Activated CD8-positive, alpha-beta memory T cell treated with anti-CD3 and anti-CD28 coated beads, Interleukin-2, amount 50 U/mL, for 48 hours (primary cell): ENCODE measurements around the gene LHFPL5.

Experiments used
- DNase-seq: peaks from one replicate; pipeline ENCODE4 v3.0.0-alpha.2; 2020

LHFPL5 gene

DNA sequence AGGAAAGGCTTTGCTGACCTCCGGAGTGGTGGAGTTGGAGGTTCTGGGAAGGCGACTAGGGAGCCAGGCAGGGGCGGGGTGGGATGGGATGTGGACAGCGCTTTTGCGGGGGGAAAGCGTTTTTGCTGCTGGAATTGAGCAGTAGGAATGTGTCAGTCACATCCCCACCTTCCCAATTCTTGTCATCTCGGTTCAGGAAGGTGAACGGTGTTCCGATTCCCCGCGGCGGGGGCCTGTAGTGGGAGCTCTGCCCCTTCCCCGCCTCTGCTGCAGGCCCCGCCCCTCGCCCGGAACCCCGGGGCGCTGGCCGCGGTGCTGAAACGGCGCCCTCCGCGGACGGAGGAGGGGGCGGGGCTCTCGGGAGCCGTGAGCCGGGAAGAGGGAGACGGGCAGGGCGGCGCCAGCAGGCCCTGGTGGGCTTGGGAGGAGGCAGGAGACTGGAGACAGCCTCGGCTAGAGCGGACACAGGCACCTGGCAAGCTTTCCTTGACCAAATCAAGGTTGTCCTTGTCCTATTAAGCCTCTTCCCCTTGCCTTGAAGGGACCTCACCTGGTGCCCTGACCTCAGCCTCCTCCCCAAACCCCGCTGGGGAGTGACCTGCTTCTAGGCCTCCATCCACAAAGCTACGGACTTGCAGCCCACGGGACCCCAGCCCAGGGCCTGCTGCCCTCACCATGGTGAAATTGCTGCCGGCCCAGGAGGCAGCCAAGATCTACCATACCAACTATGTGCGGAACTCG lies at the start of gene LHFPL5:
TSS of gene LHFPL5 (plus strand) at position 357 of the 741 bp plus-strand sequence. CDS start at position 676, 319 bp downstream.
- DNase-seq: peak; percentile 81

GRCh38 chr6:35757456-35758123 lies 47.6 kb upstream of the LHFPL5 start:
- DNase-seq: no peak

- no peak for DNase-seq
Observed at GRCh38 chr6:35759426-35759825, 45.7 kb upstream of the LHFPL5 start.

- DNase-seq: no peak
Observed at GRCh38 chr6:35765739-35766138, 39.4 kb upstream of the LHFPL5 start.

- no peak for DNase-seq
Observed at GRCh38 chr6:35769211-35769610, 35.9 kb upstream of the LHFPL5 start.

DNA sequence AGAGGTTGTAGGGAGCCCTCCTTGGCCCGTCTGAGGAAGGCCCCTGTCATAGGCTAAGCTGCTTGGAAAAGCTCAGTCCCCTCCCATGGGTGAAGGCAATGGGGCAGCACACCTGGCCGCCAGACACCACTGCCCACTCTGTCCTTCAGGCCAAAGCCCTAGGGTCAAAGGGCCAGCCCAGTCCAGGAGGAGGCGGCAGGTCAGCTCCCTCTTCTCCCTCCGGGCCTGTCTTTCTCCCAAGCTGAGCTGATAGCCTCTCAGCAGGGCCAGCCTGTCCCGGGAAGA lies 33.9 kb upstream of the LHFPL5 start:
- no peak for DNase-seq

GRCh38 chr6:35774116-35774794 lies 30.9 kb upstream of the LHFPL5 start:
- no peak for DNase-seq

GRCh38 chr6:35775031-35775430 lies 30.1 kb upstream of the LHFPL5 start:
- DNase-seq: no peak

DNA sequence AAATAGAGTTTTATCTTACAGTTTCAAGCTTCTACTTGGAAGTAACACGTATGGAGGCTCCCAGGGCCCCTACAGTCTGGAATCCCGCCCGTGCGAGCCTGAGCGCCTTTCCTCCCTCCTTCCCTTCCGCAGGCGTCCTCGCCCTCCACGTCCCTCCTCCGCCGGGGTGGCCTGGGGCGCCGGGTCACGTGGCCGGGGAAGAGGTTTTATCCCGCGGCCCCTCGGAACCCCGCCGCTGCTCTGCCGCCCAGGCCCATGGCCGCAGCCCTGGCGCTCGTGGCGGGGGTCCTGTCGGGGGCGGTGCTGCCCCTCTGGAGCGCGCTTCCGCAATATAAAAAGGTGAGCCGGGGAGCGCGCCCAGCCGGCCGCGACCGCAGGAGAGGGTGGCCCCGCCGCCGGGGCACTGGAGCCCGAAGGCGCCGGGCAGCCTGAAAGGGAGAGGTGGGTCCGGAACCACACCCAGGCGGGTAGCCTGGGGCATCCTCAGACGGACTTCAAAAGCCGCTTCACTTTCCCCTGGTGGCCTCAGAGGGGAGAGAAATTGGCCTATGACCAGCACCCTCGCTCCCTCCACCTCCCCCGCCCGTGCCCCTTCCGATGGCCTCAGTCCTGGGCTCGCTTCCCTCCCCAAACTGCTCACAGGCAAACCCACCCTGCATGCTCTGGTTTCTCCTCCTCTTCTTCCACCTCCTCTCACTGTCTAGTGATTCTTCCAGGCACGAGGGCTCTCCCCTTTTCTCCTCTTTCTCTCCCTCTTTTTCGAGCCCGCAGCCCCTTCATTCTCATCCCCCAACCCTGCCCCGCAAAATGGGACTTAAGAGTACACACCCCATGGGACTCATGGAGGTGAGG lies 28.6 kb upstream of the LHFPL5 start, which contains the start of gene CLPSL2:
TSS of gene CLPSL2 (plus strand) at position 235 of the 852 bp plus-strand sequence. CDS start at position 256, 21 bp downstream.
- no peak for DNase-seq

DNA sequence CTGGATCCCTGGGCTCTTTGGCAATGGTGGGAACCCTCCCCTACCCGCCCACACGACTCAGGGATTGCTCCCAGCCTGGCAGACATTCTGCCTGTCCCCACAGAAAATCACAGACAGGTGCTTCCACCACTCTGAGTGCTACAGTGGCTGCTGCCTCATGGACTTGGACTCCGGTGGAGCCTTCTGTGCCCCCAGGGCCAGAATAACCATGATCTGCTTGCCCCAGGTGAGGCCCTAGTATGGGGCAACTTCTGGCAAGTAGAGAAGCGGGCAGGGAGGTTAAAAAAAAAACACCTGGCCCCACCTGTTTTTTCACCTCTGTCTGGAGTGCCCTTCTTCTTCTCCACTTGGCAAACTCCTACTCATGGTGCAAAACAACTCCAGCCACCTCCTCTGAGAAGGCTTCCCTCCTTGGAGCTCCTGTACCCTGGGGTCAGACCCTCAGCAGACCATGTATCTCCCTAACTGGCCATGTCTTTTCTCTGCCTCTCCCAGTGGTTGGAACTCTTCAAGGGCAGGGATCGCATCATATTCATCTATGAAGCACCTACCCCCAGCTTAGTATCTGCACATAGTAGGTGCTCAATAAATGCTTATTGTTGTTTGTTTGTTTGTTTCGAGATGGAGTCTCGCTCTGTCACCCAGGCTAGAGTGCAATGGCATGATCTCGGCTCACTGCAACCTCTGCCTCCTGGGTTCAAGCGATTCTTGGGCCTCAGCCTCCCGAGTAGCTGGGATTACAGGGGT lies 27.6 kb upstream of the LHFPL5 start:
- DNase-seq: no peak

DNA sequence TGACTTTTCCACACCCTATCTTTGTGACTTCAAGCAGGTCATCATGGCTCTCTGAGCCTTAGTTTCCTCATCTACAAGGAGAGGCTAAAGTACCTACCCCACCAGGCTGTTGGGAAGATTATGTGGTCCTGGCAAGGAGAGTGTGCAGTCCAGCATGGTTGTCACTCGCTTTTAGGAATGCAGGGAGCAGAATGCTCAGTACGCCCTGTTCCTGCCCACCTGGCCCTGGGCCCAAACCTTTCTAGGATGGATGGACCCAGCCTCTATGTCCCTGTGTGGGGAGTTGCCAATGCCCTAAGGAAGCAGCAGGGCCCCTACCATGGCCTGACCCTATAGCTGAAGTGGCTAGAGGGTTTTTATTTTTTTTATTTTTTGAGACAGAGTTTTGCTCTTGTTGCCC lies 26.7 kb upstream of the LHFPL5 start:
- DNase-seq: no peak

DNA sequence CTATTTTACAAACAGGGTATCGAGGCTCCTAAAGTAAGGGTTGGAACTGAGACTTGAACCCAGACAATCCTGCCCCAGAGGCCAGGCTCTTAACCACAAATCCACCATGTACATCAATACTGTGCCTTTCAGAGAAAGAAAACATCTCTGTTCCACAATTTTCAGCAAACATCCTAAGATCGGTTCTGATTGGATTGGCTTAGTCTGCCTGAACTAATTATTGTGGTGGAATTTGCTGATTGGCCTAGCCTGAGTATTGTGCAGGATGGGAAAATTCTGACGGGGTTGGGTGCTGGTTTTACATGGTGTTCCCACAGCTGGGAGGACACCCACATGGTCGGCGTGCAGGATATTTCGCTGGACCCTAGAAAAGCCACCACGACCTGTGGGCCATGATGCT lies 24.4 kb upstream of the LHFPL5 start, which contains the start of gene CLPSL1:
TSS of gene CLPSL1 (plus strand) at position 301 of the 400 bp plus-strand sequence. CDS start at position 393, 92 bp downstream.
- no peak for DNase-seq

- DNase-seq: no peak
Observed at GRCh38 chr6:35781290-35781689, 23.9 kb upstream of the LHFPL5 start.

- no peak for DNase-seq
Observed at GRCh38 chr6:35782424-35782823, 22.7 kb upstream of the LHFPL5 start.

- DNase-seq: no peak
Observed at GRCh38 chr6:35784200-35784599, 21.0 kb upstream of the LHFPL5 start.

GRCh38 chr6:35786272-35786671 lies 18.9 kb upstream of the LHFPL5 start:
- no peak for DNase-seq

DNA sequence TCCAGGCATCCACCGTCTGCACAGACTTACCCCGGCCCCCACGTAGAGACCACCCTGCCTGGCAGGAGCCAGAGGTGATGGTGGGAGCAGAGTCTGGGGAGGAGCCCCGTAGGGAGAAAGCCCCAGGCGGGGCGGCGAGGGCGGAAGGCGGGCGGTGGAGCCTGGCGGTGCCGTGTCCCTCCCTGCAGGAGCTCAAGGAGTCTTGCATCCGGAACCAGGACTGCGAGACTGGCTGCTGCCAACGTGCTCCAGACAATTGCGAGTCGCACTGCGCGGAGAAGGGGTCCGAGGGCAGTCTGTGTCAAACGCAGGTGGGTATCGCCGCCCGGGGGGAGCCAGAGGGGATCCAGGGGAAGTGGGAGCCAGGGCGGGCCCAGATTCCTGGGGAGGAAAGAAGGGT lies 18.3 kb upstream of the LHFPL5 start:
- DNase-seq: no peak

- DNase-seq: no peak
Observed at GRCh38 chr6:35787266-35788218, 17.6 kb upstream of the LHFPL5 start.

GRCh38 chr6:35788423-35788982 lies 16.6 kb upstream of the LHFPL5 start:
- no peak for DNase-seq

DNA sequence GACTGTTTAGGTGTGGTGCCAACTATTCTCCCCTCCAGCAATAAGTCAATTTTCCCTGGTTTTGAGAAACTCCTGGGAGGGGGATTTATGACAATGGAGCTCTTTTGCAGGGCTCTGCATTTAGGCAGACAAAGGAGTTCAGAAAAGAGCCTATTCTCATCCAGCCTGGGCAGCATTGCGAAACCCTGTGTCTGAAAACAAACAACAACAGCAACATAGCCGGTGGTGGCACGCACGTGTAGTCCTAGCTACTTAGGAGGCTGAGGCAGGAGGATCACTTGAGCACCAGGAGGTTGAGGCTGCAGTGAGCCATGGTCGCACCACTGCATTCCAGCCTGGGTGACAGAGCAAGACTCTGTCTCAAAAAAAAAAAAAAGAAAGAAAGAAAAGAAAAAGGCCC lies 14.5 kb upstream of the LHFPL5 start:
- DNase-seq: no peak
